Esophagus (tissue), 2 donors: ENCODE data around the gene NKAIN4. TPM values are rescaled to one million over a fixed set of nuclear protein-coding genes. Genes with fewer than 3 reads are reported as not detected.
"Not testable (repeated sequence)": the region's sequence is repeated elsewhere in the genome, so short reads cannot be mapped to it uniquely, and the experiment has no call there.

Experiments
- H3K27ac ChIP-seq, 2 donors: one replicate each; pipeline ENCODE4 v1.5.1; 2013; ENCODE audit warnings: low read depth in 2 of 2, mild to moderate bottlenecking in 2 of 2, inconsistent platforms in 1 of 2, low read length in 1 of 2, moderate library complexity in 1 of 2
- H3K27me3 ChIP-seq, 2 donors: one replicate each; pipeline ENCODE4 v1.6.1; 2013; ENCODE audit warnings: low read length in 2 of 2, control low read depth in 1 of 2, mild to moderate bottlenecking in 1 of 2; ENCODE audit not compliant: insufficient read depth in 2 of 2, control insufficient read depth in 1 of 2
- H3K36me3 ChIP-seq, 2 donors: one replicate each; pipeline ENCODE4 v1.6.1; 2013; ENCODE audit warnings: low read length in 1 of 2; ENCODE audit not compliant: control insufficient read depth in 2 of 2, insufficient read depth in 2 of 2
- H3K4me1 ChIP-seq, 2 donors: one replicate each; pipeline ENCODE4 v1.6.1; 2013; ENCODE audit warnings: low read length in 1 of 2; ENCODE audit not compliant: control insufficient read depth in 2 of 2, insufficient read depth in 2 of 2
- H3K4me3 ChIP-seq, 2 donors: one replicate each; pipeline ENCODE4 v1.5.1; 2013; ENCODE audit warnings: low read length in 2 of 2, mild to moderate bottlenecking in 2 of 2, low read depth in 1 of 2, moderate library complexity in 1 of 2
- H3K9me3 ChIP-seq, 2 donors: one replicate each; pipeline ENCODE4 v1.6.1; 2013; ENCODE audit warnings: mild to moderate bottlenecking in 2 of 2, low read depth in 1 of 2, low read length in 1 of 2, moderate library complexity in 1 of 2; ENCODE audit not compliant: control insufficient read depth in 2 of 2, insufficient read depth in 1 of 2
- WGBS, 2 donors: extraction: QIAGEN DNeasy Blood & Tissue Kit; methylation state at CpG; one replicate each; pipeline ENCODE4 v1.1.7; 2013; 5-methylcytosine and 5-hydroxymethylcytosine counted together
- polyA plus RNA-seq, 2 donors: library from polyadenylated mRNA; stranded (reverse); fragments of 200-250 nt; gene quantifications; one replicate each; pipeline ENCODE4 v1.2.3, GENCODE V29; 2013
- donor health status: healthy with polysubstance abuse.
- donor health status: Bipolar disorder and iron deficiency.

Gene NKAIN4
- polyA plus RNA-seq, 2 donors = not detected

DNA sequence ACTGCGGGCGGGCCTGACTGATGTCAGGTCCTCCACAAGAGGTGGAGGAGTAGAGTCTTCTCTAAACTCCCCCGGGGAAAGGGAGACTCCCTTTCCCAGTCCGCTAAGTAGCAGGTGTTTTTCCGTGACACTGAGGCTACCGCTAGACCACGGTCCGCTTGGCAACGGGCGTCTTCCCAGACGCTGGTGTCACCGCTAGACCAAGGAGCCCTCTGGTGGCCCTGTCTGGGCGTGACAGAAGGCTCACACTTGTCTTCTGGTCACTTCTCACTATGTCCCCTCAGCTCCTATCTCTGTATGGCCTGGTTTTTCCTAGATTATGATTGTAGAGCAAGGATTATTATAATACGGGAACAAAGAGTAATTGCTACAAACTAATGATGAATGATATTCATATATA, 2.9 kb downstream of the NKAIN4 start:
- H3K27me3 ChIP-seq = peaks cover 0 to 31% of the 10 kb centered on the region in 2 donors
- H3K9me3 ChIP-seq, H3K4me3 ChIP-seq, H3K27ac ChIP-seq, H3K36me3 ChIP-seq: not testable (repeated sequence)
- H3K4me1 ChIP-seq = peaks cover 4 to 11% of the 10 kb centered on the region in 2 donors
- 29 to 33% methylated on average over 12 of the region's 14 CpGs for WGBS, 2 donors

DNA sequence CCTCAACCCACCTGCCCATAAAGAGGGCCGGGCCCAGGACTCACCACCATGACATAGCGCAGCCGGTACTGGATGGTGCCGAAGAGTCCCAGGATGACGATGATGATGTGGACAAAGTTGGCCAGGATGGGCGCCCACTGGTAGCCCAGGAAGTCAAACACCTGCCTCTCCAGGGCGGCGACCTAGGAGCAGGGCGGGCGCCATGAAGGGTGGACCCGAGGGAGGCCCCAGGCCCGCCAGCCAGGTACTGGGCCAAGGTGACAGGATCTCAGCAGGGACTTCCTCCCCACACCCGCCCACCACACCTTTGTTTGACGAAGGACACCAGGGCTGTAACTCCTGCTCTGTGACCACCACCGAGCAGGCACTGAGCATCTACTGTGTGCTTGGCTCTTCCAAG, 4.4 kb downstream of the NKAIN4 start:
- no peaks in the 10 kb centered on the region for H3K9me3 ChIP-seq
- no peak overlapping the region for H3K4me3 ChIP-seq
- 87 to 90% methylated on average over 15 of the region's 15 CpGs for WGBS, 2 donors
- H3K27ac ChIP-seq = no peak overlapping the region
- H3K27me3 ChIP-seq = peaks cover 0 to 25% of the 10 kb centered on the region in 2 donors
- peaks cover 4 to 7% of the 10 kb centered on the region in 2 donors for H3K4me1 ChIP-seq
- no peaks in the 10 kb centered on the region for H3K36me3 ChIP-seq

DNA sequence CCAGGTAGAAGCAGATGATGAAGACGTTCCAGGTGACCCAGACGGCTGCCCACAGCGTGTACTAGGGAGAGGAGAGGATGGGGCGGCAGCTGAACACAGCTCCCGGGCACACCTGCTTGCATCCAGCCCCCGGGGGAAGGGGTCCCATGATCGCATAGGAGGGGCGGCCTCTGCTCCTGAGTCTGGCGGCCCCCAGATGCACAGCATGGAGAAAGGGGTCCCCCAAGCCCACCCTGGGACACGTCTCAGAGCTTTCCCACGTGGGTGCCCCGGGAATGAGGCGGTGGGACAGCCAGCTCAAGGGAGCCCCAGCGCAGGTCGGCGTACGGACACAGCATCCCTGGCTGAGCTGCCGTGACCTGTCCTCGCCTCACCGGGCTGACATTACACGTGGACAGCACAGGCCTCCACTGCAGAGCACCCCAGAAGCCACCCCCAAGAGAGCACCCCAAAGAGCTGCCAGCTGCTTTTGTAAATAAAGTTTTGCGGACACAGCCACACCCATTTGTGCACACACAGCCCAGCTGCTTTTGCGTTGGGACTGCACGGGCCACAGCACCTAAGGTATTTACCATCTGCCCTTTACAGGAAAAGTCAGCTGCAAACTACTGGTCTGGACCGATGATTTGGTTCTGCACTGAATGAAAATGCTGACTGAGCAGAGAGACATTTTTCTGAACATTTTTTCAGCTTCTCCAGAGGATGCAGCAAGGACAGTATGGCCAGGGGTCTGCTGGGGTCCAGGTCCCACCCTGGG, 5.2 kb downstream of the NKAIN4 start:
- 64 to 68% methylated on average over 25 of the region's 25 CpGs for WGBS, 2 donors

DNA sequence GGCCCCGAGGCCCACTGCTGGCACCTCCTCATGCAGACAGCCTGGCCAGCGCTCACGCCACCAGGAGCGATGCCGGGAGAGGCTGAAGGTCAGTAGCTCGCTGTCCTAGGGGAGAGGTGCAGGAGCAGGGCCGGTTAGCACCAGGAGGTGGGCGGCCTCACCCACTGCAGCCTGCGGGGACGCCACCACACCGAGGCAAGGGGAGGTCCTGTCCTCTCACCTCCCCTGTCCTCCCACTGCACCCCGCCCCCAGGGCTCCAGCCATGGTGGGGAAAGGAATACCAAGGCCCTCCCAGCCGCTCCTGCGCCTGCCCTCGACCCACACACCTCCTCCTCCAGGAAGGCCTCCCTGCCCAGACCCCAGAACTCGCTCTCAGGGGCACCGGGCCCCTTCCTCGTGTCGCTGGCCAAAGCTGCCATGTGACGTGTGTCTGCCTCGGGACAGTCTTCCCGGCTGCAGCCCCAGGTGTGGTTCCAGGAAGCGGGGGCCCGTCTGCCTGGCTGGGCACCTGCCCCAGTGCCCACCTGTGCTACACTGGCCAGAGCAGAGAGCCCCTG, 6.5 kb downstream of the NKAIN4 start:
- Histone ChIP-seq H3K4me3 (no peak overlapping the region), H3K27ac (no peak overlapping the region), H3K9me3 (no peaks in the 10 kb centered on the region), H3K27me3 (peaks cover 0 to 18% of the 10 kb centered on the region in 2 donors), H3K4me1 (no peaks in the 10 kb centered on the region), H3K36me3 (no peaks in the 10 kb centered on the region)
- WGBS, 2 donors = 68% methylated on average over 24 of the region's 24 CpGs

More for the DNA sequence above, 5.2 kb downstream of the NKAIN4 start:
- Histone ChIP-seq H3K27me3 (peaks cover 0 to 21% of the 10 kb centered on the region in 2 donors), H3K4me1 (peaks cover 3 to 5% of the 10 kb centered on the region in 2 donors), H3K4me3 (no peak overlapping the region), H3K36me3 (no peaks in the 10 kb centered on the region), H3K9me3 (no peaks in the 10 kb centered on the region), H3K27ac (no peak overlapping the region)

DNA sequence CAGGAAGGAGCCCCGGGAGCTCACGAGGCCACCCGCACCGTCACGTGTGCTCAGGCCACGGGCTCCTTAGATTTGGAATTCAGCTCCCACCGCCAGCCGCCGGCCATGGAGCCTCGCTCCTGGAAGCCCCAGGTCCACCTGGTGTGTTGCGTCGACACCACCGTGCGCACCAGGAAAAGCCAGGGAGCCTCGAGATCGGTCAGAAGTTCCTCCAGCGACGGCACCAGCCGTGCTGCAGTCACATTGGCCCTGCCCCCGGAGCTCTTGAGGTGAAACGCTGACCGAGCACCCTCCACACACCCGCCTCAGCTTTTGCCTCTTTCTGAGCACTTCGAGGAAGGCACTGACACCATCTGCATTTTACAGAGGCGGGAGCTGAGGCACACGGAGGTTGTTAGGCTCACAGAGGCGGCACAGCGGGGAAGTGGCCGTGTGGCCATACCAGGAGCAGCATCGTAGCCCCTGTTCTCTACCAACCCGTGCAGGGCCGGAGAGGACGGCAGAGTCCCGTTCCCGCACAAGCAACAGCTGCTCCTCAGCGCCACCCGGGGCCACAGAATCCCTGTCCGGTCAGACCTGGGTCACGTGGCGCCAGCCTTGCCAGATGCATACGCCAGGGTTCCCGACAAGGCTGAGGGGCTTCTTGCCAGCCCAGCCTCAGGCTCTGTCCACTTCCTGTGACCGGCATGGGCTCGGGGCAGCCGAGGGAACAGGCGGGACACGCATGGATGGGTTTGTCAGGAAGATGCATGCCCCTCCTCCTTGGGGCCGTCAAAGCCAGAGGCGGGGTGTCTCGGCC, 7.6 kb downstream of the NKAIN4 start:
- WGBS, 2 donors = 48 to 54% methylated on average over 50 of the region's 50 CpGs
- Histone ChIP-seq H3K27me3 (peaks cover 0 to 14% of the 10 kb centered on the region in 2 donors), H3K4me3 (no peak overlapping the region)

DNA sequence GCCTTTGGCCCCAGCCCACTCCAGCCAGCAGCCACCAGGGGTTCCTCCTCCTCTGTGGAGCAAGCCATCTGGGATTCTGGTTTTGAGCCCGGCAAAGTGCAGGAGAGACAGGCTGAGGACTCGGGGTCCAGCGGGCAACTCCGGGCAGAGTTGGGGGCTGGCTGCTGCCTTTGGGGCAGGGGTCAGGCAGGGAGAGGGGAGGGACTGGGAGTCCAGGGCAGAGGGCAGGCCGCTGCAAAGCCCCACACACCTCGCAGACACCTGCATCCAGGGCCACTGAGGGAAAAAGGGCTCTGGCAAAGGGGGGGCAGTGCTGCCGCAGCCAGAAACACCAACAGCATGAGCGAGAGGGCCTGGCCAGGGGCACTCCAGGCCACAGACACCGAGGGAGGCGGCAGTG, 9.8 kb downstream of the NKAIN4 start:
- no peaks in the 10 kb centered on the region for H3K9me3 ChIP-seq
- no peaks in the 10 kb centered on the region for H3K36me3 ChIP-seq
- H3K27me3 ChIP-seq = peaks cover 0 to 14% of the 10 kb centered on the region in 2 donors
- H3K27ac ChIP-seq = no peak overlapping the region
- 71 to 78% methylated on average over 10 of the region's 10 CpGs for WGBS, 2 donors
- H3K4me1 ChIP-seq = no peaks in the 10 kb centered on the region
- H3K4me3 ChIP-seq = no peak overlapping the region

More for the DNA sequence above, 7.6 kb downstream of the NKAIN4 start:
- H3K4me1 ChIP-seq = no peaks in the 10 kb centered on the region
- no peaks in the 10 kb centered on the region for H3K9me3 ChIP-seq
- no peaks in the 10 kb centered on the region for H3K36me3 ChIP-seq
- H3K27ac ChIP-seq = no peak overlapping the region

DNA sequence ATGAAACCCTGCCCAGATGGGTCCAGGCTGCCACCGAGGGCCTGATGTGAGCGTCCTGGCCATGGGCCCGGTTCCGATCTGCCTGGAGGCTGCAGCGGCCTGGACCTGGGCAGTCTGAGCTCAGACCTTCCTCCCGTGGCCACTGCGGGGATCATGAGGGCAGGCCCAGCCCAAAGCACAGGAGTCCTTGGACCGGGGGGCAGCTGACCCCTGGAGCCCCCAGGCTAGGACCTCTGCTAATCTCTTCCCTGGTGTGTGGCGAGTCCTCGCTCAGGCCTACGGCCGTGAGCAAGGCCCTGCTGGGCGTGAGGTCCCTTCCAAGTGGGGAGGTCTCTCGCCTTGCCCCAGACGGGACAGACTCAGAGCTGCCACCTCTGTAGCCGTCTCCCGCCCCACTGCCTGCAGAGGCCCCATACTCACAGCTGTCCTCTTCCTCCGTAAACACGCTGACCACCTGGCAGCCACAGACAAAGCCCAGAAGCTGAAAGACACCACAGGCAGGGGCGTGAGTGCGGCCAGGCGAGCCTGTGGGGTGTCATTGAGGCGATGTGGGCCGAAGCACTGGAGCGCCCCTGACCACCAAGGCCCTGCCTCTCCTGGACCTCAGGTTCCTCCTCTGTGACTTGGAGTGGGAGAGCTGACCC, 10.5 kb downstream of the NKAIN4 start:
- Histone ChIP-seq H3K27me3 (peaks cover 0 to 14% of the 10 kb centered on the region in 2 donors), H3K4me3 (no peak overlapping the region), H3K4me1 (no peaks in the 10 kb centered on the region), H3K36me3 (no peaks in the 10 kb centered on the region), H3K27ac (no peak overlapping the region), H3K9me3 (no peaks in the 10 kb centered on the region)
- WGBS, 2 donors = 82 to 85% methylated on average over 23 to 25 of the region's 25 CpGs

DNA sequence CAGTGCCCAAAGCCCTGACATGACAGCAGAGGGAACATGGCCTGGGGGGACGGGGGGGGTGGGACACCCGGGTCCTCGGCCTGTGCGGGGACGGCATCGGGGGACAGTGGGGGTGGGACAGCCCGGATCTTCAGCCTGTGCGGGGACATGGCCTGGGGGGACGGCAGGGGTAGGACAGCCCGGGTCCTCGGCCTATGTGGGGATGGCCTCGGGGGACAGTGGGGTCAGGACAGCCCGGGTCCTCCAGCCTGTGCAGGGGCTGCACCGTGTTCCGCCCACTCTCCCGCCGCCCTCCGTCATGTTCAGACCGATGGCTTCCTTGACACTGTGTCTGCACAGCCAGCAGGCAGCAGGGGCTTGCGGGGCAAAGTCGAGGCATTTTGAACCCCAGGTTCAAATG, 11.5 kb downstream of the NKAIN4 start:
- peaks cover 0 to 14% of the 10 kb centered on the region in 2 donors for H3K27me3 ChIP-seq
- H3K9me3 ChIP-seq = no peaks in the 10 kb centered on the region
- H3K4me1 ChIP-seq = no peaks in the 10 kb centered on the region
- H3K27ac ChIP-seq = no peak overlapping the region
- WGBS, 2 donors = 87 to 94% methylated on average over 8 to 21 of the region's 21 CpGs
- no peaks in the 10 kb centered on the region for H3K36me3 ChIP-seq
- no peak overlapping the region for H3K4me3 ChIP-seq

DNA sequence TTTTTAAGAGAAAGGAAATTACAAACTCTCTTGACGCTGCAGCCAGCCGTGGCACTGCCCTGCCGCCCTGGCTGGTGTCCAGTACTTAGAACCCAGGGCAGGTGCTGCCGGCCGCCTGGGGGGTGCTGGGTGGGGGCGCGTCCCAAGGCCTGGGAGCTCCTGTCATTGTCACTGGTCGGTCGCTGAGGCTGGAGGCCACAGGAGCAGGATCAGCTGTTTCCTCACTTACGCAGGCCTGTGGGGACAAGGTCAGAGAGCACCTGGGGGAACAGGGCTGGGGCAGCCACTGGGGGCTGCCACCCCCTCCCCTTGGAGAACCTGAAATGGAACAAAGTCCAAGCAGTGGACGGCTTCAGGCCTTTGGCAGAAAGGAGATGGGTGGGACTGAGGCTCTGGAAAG, 13.0 kb downstream of the NKAIN4 start:
- 26 to 36% methylated on average over 11 of the region's 11 CpGs for WGBS, 2 donors
- H3K27me3 ChIP-seq = peaks cover 0 to 2% of the 10 kb centered on the region in 2 donors
- no peaks in the 10 kb centered on the region for H3K36me3 ChIP-seq
- H3K4me3 ChIP-seq = no peak overlapping the region
- H3K4me1 ChIP-seq = no peaks in the 10 kb centered on the region
- H3K27ac ChIP-seq = no peak overlapping the region
- no peaks in the 10 kb centered on the region for H3K9me3 ChIP-seq
